ENCODE results near the gene DBH.

Gene DBH

DNA sequence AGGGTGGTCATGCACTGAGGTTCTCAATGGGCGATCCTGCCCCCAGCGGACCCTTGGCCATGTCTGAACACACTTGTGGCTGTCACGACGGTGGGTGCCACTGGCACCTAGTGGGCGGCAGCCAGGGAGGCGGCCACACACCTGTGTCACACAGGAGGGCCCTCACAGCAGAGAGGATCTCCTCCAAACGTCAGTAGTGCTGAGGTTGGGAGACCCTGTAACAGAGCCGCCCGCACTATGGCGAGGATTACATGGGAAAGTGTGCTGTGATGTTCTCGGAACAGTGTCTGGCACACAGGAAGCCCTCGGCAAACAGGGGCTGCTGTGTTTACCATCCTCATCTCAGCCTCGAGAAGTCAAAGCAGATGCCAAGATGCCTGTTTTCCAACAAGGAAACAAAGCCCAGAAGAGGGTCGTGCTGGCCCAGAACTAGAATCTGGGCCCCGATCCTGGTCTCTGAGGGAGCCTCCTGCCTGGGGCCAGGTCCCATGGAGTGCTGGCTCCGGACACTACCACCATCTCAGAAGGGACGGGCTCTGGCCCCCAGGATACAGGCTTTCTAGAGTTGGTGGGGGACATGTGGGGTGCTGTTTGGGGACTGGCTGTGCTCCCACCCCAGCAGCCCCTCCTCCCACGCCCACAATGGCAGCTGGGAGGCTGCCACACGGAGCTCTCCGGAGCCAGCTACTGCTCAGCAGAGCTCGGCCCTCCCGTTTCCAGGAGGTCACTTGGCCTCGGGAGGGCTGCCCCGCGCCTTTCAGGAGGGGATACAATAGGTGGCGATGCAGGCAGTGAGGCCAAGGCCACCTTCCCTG lies 48.2 kb downstream of the DBH start:
- no peak overlapping the region for H3K4me3 ChIP-seq (ENCODE audit: low read length)
- DNase-seq (ENCODE audit: low read depth) = no peak
- TF ChIP-seq, protein P1, sequence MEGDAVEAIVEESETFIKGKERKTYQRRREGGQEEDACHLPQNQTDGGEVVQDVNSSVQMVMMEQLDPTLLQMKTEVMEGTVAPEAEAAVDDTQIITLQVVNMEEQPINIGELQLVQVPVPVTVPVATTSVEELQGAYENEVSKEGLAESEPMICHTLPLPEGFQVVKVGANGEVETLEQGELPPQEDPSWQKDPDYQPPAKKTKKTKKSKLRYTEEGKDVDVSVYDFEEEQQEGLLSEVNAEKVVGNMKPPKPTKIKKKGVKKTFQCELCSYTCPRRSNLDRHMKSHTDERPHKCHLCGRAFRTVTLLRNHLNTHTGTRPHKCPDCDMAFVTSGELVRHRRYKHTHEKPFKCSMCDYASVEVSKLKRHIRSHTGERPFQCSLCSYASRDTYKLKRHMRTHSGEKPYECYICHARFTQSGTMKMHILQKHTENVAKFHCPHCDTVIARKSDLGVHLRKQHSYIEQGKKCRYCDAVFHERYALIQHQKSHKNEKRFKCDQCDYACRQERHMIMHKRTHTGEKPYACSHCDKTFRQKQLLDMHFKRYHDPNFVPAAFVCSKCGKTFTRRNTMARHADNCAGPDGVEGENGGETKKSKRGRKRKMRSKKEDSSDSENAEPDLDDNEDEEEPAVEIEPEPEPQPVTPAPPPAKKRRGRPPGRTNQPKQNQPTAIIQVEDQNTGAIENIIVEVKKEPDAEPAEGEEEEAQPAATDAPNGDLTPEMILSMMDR (conservative IDR thresholded peaks at IDR 0.05; ENCODE audit: low read length) = no peak

DNA sequence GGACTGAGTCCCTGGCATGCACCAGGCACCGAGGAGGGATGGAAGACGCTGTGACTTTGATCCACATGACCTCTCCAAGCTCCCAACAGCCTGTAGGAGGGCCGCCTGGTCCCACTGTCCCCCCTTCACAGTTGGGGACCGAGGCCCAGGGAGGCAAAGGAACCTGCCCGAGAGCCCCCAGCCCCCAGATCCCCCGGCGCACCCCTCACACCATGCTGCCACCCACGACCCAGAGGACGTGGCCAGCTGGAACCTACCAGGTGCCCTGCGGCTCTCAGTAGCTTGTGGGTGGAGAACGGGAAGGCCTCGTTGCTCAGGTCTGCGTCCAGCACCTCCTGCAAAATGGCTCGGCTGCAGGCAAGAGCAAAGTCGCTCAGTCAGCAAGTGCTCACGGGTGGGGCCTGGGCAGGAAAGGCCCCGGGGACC lies 48.8 kb downstream of the DBH start:
- DNase-seq (ENCODE audit: low read depth) = no peak
- no peak overlapping the region for H3K4me3 ChIP-seq (ENCODE audit: low read length)
- TF ChIP-seq, protein P1 (conservative IDR thresholded peaks at IDR 0.05; ENCODE audit: low read length) = no peak

DNA sequence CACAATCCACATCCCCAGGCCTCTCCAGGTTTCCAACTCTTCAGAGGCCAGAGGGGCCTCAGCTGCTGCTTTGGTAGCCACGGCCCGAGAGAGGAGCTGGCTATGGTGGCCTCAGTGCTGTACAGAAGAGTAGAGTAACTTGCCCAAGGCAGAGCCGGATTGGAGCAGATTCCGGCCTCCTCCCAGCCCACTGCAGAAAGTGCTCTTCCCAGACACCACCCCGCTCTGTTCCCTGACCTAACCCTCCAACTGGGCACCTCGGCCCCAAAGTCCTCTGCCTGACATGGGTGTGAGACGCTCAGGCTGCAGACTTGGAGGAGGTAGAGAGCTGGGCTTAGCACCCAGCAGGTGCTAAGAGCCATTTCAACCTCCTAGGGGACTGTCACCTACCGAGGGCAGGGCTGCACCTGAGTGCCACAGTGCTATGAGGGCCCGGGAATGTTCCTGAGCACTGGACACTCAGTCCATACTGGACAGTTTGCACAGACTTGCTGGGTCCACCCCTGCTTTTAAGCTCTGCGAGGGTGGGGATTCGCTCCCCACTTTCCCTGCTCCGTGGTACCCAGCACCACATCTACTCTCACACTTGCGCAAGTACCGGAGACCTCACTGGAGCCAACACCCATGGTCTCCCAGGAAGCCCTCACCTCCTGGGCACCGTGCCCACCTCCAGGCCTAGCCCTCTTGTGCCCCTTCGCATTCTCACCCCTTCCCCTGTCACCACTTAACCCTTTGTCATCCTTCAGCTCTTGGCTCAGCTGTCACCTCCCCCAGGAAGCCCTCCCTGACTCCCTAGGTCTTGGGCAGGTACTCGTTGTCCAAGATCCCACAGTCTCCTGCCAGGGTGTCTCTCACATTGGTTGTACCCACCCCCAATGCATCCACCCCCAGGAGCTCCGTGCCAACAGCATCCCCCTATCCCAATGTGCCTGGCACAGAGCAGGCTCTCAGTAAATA lies 49.8 kb downstream of the DBH start:
- TF ChIP-seq, protein P1 (conservative IDR thresholded peaks at IDR 0.05; ENCODE audit: low read length) = no peak
- H3K4me3 ChIP-seq (ENCODE audit: low read length) = no peak overlapping the region
- no peak for DNase-seq (ENCODE audit: low read depth)

GRCh38 chr9:133686642-133687575 lies 50.7 kb downstream of the DBH start:
- no peak for DNase-seq (ENCODE audit: low read depth)
- no peak overlapping the region for H3K4me3 ChIP-seq (ENCODE audit: low read length)
- TF ChIP-seq, protein P1 (conservative IDR thresholded peaks at IDR 0.05; ENCODE audit: low read length) = no peak

- TF ChIP-seq, protein P1 (conservative IDR thresholded peaks at IDR 0.05; ENCODE audit: low read length) = no peak
- no peak overlapping the region for H3K4me3 ChIP-seq (ENCODE audit: low read length)
- no peak for DNase-seq (ENCODE audit: low read depth)
Observed at GRCh38 chr9:133687856-133688761, 51.9 kb downstream of the DBH start.
